ENCODE results near the gene NCMAP. TPM values are rescaled to one million over a fixed set of nuclear protein-coding genes. Genes with fewer than 3 reads are reported as not detected.

NCMAP gene
- polyA plus RNA-seq, 2 donors, result 0.02 to 0.04 TPM

- 65 to 75% methylated on average over 3 of the region's 3 CpGs for WGBS, 2 donors
Measured at GRCh38 chr1:24636661-24637357, 80.9 kb downstream of the NCMAP start.

GRCh38 chr1:24639094-24639493 lies 83.2 kb downstream of the NCMAP start:
- H3K4me1 ChIP-seq (ENCODE audit: control insufficient read depth in 2 of 2, insufficient read depth in 2 of 2, low read length in 1 of 2), result peaks cover 5% of the 10 kb centered on the region in 2 donors
- 90 to 91% methylated on average over 2 of the region's 2 CpGs for WGBS, 2 donors
- no peak overlapping the region for H3K4me3 ChIP-seq (ENCODE audit: low read depth in 1 of 2, low read length in 2 of 2)
- H3K27me3 ChIP-seq (ENCODE audit: control insufficient read depth in 1 of 2, insufficient read depth in 2 of 2, low read length in 2 of 2), result no peaks in the 10 kb centered on the region
- no peaks in the 10 kb centered on the region for H3K9me3 ChIP-seq (ENCODE audit: control insufficient read depth in 2 of 2, insufficient read depth in 1 of 2, low read depth in 1 of 2, low read length in 1 of 2)
- H3K36me3 ChIP-seq (ENCODE audit: control insufficient read depth in 2 of 2, insufficient read depth in 2 of 2, low read length in 1 of 2), result no peaks in the 10 kb centered on the region
- H3K27ac ChIP-seq (ENCODE audit: low read depth in 2 of 2, low read length in 1 of 2), result no peak overlapping the region

More at GRCh38 chr1:24636661-24637357, 80.9 kb downstream of the NCMAP start:
- H3K27ac ChIP-seq (ENCODE audit: low read depth in 2 of 2, low read length in 1 of 2), result no peak overlapping the region
- peaks cover 4 to 5% of the 10 kb centered on the region in 2 donors for H3K4me1 ChIP-seq (ENCODE audit: control insufficient read depth in 2 of 2, insufficient read depth in 2 of 2, low read length in 1 of 2)
- no peaks in the 10 kb centered on the region for H3K36me3 ChIP-seq (ENCODE audit: control insufficient read depth in 2 of 2, insufficient read depth in 2 of 2, low read length in 1 of 2)
- H3K4me3 ChIP-seq (ENCODE audit: low read depth in 1 of 2, low read length in 2 of 2), result no peak overlapping the region
- H3K27me3 ChIP-seq (ENCODE audit: control insufficient read depth in 1 of 2, insufficient read depth in 2 of 2, low read length in 2 of 2), result no peaks in the 10 kb centered on the region
- H3K9me3 ChIP-seq (ENCODE audit: control insufficient read depth in 2 of 2, insufficient read depth in 1 of 2, low read depth in 1 of 2, low read length in 1 of 2), result no peaks in the 10 kb centered on the region

- no peak overlapping the region for H3K27ac ChIP-seq (ENCODE audit: low read depth in 2 of 2, low read length in 1 of 2)
- H3K4me3 ChIP-seq (ENCODE audit: low read depth in 1 of 2, low read length in 2 of 2), result no peak overlapping the region
- peaks cover 5% of the 10 kb centered on the region in 2 donors for H3K4me1 ChIP-seq (ENCODE audit: control insufficient read depth in 2 of 2, insufficient read depth in 2 of 2, low read length in 1 of 2)
- no peaks in the 10 kb centered on the region for H3K27me3 ChIP-seq (ENCODE audit: control insufficient read depth in 1 of 2, insufficient read depth in 2 of 2, low read length in 2 of 2)
- no peaks in the 10 kb centered on the region for H3K9me3 ChIP-seq (ENCODE audit: control insufficient read depth in 2 of 2, insufficient read depth in 1 of 2, low read depth in 1 of 2, low read length in 1 of 2)
- H3K36me3 ChIP-seq (ENCODE audit: control insufficient read depth in 2 of 2, insufficient read depth in 2 of 2, low read length in 1 of 2), result no peaks in the 10 kb centered on the region
- 48 to 55% methylated on average over 4 of the region's 4 CpGs for WGBS, 2 donors
Measured at GRCh38 chr1:24639881-24640280, 84.0 kb downstream of the NCMAP start.

- H3K4me3 ChIP-seq (ENCODE audit: low read depth in 1 of 2, low read length in 2 of 2), result no peak overlapping the region
- peaks cover 5% of the 10 kb centered on the region in 2 donors for H3K4me1 ChIP-seq (ENCODE audit: control insufficient read depth in 2 of 2, insufficient read depth in 2 of 2, low read length in 1 of 2)
- no peaks in the 10 kb centered on the region for H3K9me3 ChIP-seq (ENCODE audit: control insufficient read depth in 2 of 2, insufficient read depth in 1 of 2, low read depth in 1 of 2, low read length in 1 of 2)
- H3K36me3 ChIP-seq (ENCODE audit: control insufficient read depth in 2 of 2, insufficient read depth in 2 of 2, low read length in 1 of 2), result no peaks in the 10 kb centered on the region
- 65 to 74% methylated on average over 7 of the region's 7 CpGs for WGBS, 2 donors
- no peaks in the 10 kb centered on the region for H3K27me3 ChIP-seq (ENCODE audit: control insufficient read depth in 1 of 2, insufficient read depth in 2 of 2, low read length in 2 of 2)
- H3K27ac ChIP-seq (ENCODE audit: low read depth in 2 of 2, low read length in 1 of 2), result peak overlapping the region in 1 of 2 donors; percentile 57
Measured at GRCh38 chr1:24640288-24640687, 84.4 kb downstream of the NCMAP start.

GRCh38 chr1:24641646-24642151 lies 85.8 kb downstream of the NCMAP start:
- no peaks in the 10 kb centered on the region for H3K27me3 ChIP-seq (ENCODE audit: control insufficient read depth in 1 of 2, insufficient read depth in 2 of 2, low read length in 2 of 2)
- H3K27ac ChIP-seq (ENCODE audit: low read depth in 2 of 2, low read length in 1 of 2), result peak overlapping the region; percentile 91 to 98
- peak overlapping the region; percentile 49 to 91 for H3K4me3 ChIP-seq (ENCODE audit: low read depth in 1 of 2, low read length in 2 of 2)
- 20 to 21% methylated on average over 24 of the region's 24 CpGs for WGBS, 2 donors
- peaks cover 5% of the 10 kb centered on the region in 2 donors for H3K4me1 ChIP-seq (ENCODE audit: control insufficient read depth in 2 of 2, insufficient read depth in 2 of 2, low read length in 1 of 2)
- no peaks in the 10 kb centered on the region for H3K36me3 ChIP-seq (ENCODE audit: control insufficient read depth in 2 of 2, insufficient read depth in 2 of 2, low read length in 1 of 2)
- no peaks in the 10 kb centered on the region for H3K9me3 ChIP-seq (ENCODE audit: control insufficient read depth in 2 of 2, insufficient read depth in 1 of 2, low read depth in 1 of 2, low read length in 1 of 2)

- H3K4me1 ChIP-seq (ENCODE audit: control insufficient read depth in 2 of 2, insufficient read depth in 2 of 2, low read length in 1 of 2), result peaks cover 5% of the 10 kb centered on the region in 2 donors
- peaks cover 2% of the 10 kb centered on the region in 2 donors for H3K36me3 ChIP-seq (ENCODE audit: control insufficient read depth in 2 of 2, insufficient read depth in 2 of 2, low read length in 1 of 2)
- 0% methylated on average over 86 to 95 of the region's 95 CpGs for WGBS, 2 donors
- H3K4me3 ChIP-seq (ENCODE audit: low read depth in 1 of 2, low read length in 2 of 2), result peak within 1 kb of the TSS; percentile 91
- no peaks in the 10 kb centered on the region for H3K9me3 ChIP-seq (ENCODE audit: control insufficient read depth in 2 of 2, insufficient read depth in 1 of 2, low read depth in 1 of 2, low read length in 1 of 2)
- H3K27ac ChIP-seq (ENCODE audit: low read depth in 2 of 2, low read length in 1 of 2), result peak within 1 kb of the TSS; percentile 93 to 100
- H3K27me3 ChIP-seq (ENCODE audit: control insufficient read depth in 1 of 2, insufficient read depth in 2 of 2, low read length in 2 of 2), result no peaks in the 10 kb centered on the region
Measured at GRCh38 chr1:24642481-24643362, 86.8 kb downstream of the NCMAP start, which contains the start of gene SRRM1. Gene SRRM1, plus strand, starts transcription at chr1:24643302. Its CDS starts 25 bp downstream, at chr1:24643327.

GRCh38 chr1:24643363-24644099 lies 87.6 kb downstream of the NCMAP start:
- no peaks in the 10 kb centered on the region for H3K27me3 ChIP-seq (ENCODE audit: control insufficient read depth in 1 of 2, insufficient read depth in 2 of 2, low read length in 2 of 2)
- 0% methylated on average over 46 to 53 of the region's 53 CpGs for WGBS, 2 donors
- peak overlapping the region; percentile 81 to 96 for H3K27ac ChIP-seq (ENCODE audit: low read depth in 2 of 2, low read length in 1 of 2)
- H3K36me3 ChIP-seq (ENCODE audit: control insufficient read depth in 2 of 2, insufficient read depth in 2 of 2, low read length in 1 of 2), result peaks cover 2% of the 10 kb centered on the region in 2 donors
- H3K4me3 ChIP-seq (ENCODE audit: low read depth in 1 of 2, low read length in 2 of 2), result peak overlapping the region; percentile 91
- no peaks in the 10 kb centered on the region for H3K9me3 ChIP-seq (ENCODE audit: control insufficient read depth in 2 of 2, insufficient read depth in 1 of 2, low read depth in 1 of 2, low read length in 1 of 2)
- peaks cover 5% of the 10 kb centered on the region in 2 donors for H3K4me1 ChIP-seq (ENCODE audit: control insufficient read depth in 2 of 2, insufficient read depth in 2 of 2, low read length in 1 of 2)

- Histone ChIP-seq H3K4me3 (ENCODE audit: low read depth in 1 of 2, low read length in 2 of 2) (peak overlapping the region; percentile 91), H3K27me3 (ENCODE audit: control insufficient read depth in 1 of 2, insufficient read depth in 2 of 2, low read length in 2 of 2) (no peaks in the 10 kb centered on the region), H3K27ac (ENCODE audit: low read depth in 2 of 2, low read length in 1 of 2) (peak overlapping the region; percentile 81 to 96), H3K4me1 (ENCODE audit: control insufficient read depth in 2 of 2, insufficient read depth in 2 of 2, low read length in 1 of 2) (peaks cover 5% of the 10 kb centered on the region in 2 donors), H3K36me3 (ENCODE audit: control insufficient read depth in 2 of 2, insufficient read depth in 2 of 2, low read length in 1 of 2) (peaks cover 5 to 6% of the 10 kb centered on the region in 2 donors), H3K9me3 (ENCODE audit: control insufficient read depth in 2 of 2, insufficient read depth in 1 of 2, low read depth in 1 of 2, low read length in 1 of 2) (no peaks in the 10 kb centered on the region)
- WGBS, 2 donors, result 0 to 1% methylated on average over 9 of the region's 9 CpGs
Measured at GRCh38 chr1:24644100-24644384, 88.2 kb downstream of the NCMAP start.

GRCh38 chr1:24648919-24649318 lies 93.0 kb downstream of the NCMAP start:
- no peak overlapping the region for H3K27ac ChIP-seq (ENCODE audit: low read depth in 2 of 2, low read length in 1 of 2)

More at GRCh38 chr1:24648919-24649318, 93.0 kb downstream of the NCMAP start:
- no peak overlapping the region for H3K4me3 ChIP-seq (ENCODE audit: low read depth in 1 of 2, low read length in 2 of 2)
- 90 to 93% methylated on average over 5 of the region's 5 CpGs for WGBS, 2 donors
- H3K36me3 ChIP-seq (ENCODE audit: control insufficient read depth in 2 of 2, insufficient read depth in 2 of 2, low read length in 1 of 2), result peaks cover 10 to 11% of the 10 kb centered on the region in 2 donors
- no peaks in the 10 kb centered on the region for H3K27me3 ChIP-seq (ENCODE audit: control insufficient read depth in 1 of 2, insufficient read depth in 2 of 2, low read length in 2 of 2)
- H3K9me3 ChIP-seq (ENCODE audit: control insufficient read depth in 2 of 2, insufficient read depth in 1 of 2, low read depth in 1 of 2, low read length in 1 of 2), result no peaks in the 10 kb centered on the region
- H3K4me1 ChIP-seq (ENCODE audit: control insufficient read depth in 2 of 2, insufficient read depth in 2 of 2, low read length in 1 of 2), result no peaks in the 10 kb centered on the region
